Tongue (tissue), 2 donors: Measurements from ENCODE around the gene KCTD17. TPM values are rescaled to one million over a fixed set of nuclear protein-coding genes. Genes with fewer than 3 reads are reported as not detected.

Experiments
- DNase-seq: peaks from one replicate; pipeline ENCODE4 v3.0.0-alpha.2; 2015
- total RNA-seq: library from RNA; depleted of rRNA; stranded (reverse); fragments of >200 nt; gene quantifications from one replicate; pipeline ENCODE4 v1.2.3, GENCODE V29; 2014

The KCTD17 gene
- 22.4 TPM for total RNA-seq

GRCh38 chr22:37051391-37052385, at the start of gene KCTD17:
KCTD17 (plus strand) TSS chr22:37051742; CDS start chr22:37051761, 19 bp downstream.
- DNase-seq: peak; percentile 81

- DNase-seq: no peak
These were observed 49.7 kb upstream of the KCTD17 start for GRCh38 chr22:37001826-37002225.

GRCh38 chr22:37002633-37003032, 48.9 kb upstream of the KCTD17 start:
- DNase-seq: no peak

- DNase-seq: no peak
These were observed 43.9 kb upstream of the KCTD17 start for GRCh38 chr22:37007651-37008050.

GRCh38 chr22:37008365-37008764, 43.2 kb upstream of the KCTD17 start:
- no peak for DNase-seq

GRCh38 chr22:37009490-37009889, 42.1 kb upstream of the KCTD17 start:
- DNase-seq: no peak

GRCh38 chr22:37010174-37010573, 41.4 kb upstream of the KCTD17 start:
- no peak for DNase-seq

GRCh38 chr22:37010976-37011375, 40.6 kb upstream of the KCTD17 start:
- no peak for DNase-seq

- DNase-seq: no peak
These were observed 40.1 kb upstream of the KCTD17 start for GRCh38 chr22:37011472-37011871.

- DNase-seq: no peak
These were observed 39.2 kb upstream of the KCTD17 start for GRCh38 chr22:37012262-37012904.

- no peak for DNase-seq
These were observed 38.6 kb upstream of the KCTD17 start for GRCh38 chr22:37012956-37013355.

GRCh38 chr22:37014415-37014806, 37.1 kb upstream of the KCTD17 start:
- DNase-seq: no peak

GRCh38 chr22:37014835-37015586, 36.5 kb upstream of the KCTD17 start:
- no peak for DNase-seq

- no peak for DNase-seq
These were observed 36.0 kb upstream of the KCTD17 start for GRCh38 chr22:37015587-37015878.

- DNase-seq: no peak
These were observed 35.2 kb upstream of the KCTD17 start for GRCh38 chr22:37016134-37016910.

GRCh38 chr22:37017356-37017755, 34.2 kb upstream of the KCTD17 start:
- DNase-seq: peak; percentile 66

- DNase-seq: no peak
These were observed 33.3 kb upstream of the KCTD17 start for GRCh38 chr22:37018086-37018814.

- DNase-seq: peak; percentile 85
These were observed 32.7 kb upstream of the KCTD17 start for GRCh38 chr22:37018815-37019308.

GRCh38 chr22:37019309-37020191, 32.0 kb upstream of the KCTD17 start, which contains the start of the genes MPST and TST:
MPST (plus strand) TSS chr22:37019742; CDS start chr22:37019837, 95 bp downstream.
TST (minus strand) TSS chr22:37019447; CDS start chr22:37018732, 715 bp downstream.
- peak; percentile 91 for DNase-seq

GRCh38 chr22:37020192-37020479, 31.4 kb upstream of the KCTD17 start:
- DNase-seq: peak; percentile 63
